Activated naive CD4-positive, alpha-beta T cell treated with Interleukin-2 at 50 U/mL for 16 hours (primary cell): ENCODE measurements around the gene MATK.
"Not testable (repeated sequence)": the region's sequence is repeated elsewhere in the genome, so short reads cannot be mapped to it uniquely, and the experiment has no call there.

Experiments used
- DNase-seq: peaks from one replicate; pipeline ENCODE4 v3.0.0-alpha.2; 2020

Gene MATK

GRCh38 chr19:3816148-3816547 lies 30.0 kb upstream of the MATK start:
- not testable (repeated sequence) for DNase-seq

GRCh38 chr19:3814648-3815047 lies 28.5 kb upstream of the MATK start:
- no peak for DNase-seq

DNA sequence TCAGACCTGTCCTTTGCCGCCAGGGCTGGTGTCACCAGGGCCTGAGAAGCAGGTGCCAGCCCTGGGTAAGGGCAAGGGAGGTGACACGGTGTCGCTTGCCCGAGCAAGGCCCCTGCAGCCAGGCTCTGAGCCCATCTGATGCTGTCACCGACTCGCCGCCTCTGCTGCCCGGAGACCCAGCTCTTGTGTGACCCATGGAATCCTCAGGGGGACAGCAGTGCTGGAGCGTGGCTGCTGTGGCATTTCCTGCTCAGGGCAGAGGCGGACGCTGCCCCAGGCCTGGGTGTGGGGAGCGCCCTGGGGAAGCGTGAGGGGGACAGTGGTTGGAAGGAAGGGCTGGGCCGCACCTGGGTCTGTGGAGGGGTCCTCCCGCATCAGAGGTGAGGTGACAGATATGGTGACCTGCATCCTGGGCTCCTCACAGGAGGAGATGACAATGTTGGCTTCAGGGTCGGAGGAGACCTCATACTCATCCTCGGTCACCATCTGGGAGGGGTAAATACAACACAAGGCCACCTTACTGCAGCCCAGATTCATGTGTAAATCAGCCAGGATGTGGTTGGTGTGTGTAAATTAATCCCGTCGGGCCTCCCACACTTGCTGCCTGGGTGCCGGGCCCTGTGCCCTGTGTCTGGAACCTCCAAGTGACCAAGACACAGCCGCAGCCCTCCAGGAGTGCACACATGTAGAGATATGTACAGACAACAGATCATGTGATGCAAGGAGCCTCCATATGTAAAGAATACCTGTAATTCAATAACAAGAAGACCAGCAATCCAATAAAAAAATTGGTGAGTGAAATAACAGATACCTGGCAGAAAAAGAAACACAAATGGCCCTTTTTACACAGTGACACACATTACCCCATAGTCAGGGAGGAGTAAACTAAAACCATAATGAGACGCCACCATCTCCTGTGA lies 27.6 kb upstream of the MATK start:
- no peak for DNase-seq

DNA sequence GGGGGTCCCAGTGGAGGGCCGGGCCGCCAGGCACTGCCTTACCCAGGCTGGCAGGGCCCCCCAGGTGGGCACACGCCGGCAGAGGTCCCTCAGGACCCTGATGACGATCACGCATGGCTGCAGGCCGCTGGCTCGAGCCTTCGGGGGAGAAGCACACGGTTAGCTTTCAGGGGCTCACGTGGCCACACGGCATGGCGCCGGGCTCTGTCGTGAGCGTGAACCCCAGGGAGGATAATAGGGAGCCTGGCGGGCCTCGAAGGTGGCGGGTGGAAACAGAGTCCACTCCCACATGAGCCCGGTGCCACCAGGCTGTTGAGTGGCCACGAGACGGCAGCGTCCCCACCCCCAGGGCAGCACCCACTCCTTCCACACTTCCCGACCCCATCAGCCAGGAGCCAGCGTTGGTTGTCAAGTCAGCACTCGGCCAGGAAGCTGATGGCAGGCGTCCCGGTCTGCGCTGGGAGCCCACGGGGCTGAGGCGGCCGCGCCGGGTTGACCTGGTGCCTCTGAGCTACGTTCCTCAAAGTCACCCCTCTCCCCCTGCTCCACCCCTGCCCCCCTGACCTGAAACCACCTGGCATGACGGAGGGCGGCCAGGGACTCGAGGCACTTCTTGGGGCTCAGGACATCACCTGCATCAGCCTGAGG lies 24.7 kb upstream of the MATK start:
- no peak for DNase-seq

- no peak for DNase-seq
These were observed 23.9 kb upstream of the MATK start for GRCh38 chr19:3809881-3810707.

DNA sequence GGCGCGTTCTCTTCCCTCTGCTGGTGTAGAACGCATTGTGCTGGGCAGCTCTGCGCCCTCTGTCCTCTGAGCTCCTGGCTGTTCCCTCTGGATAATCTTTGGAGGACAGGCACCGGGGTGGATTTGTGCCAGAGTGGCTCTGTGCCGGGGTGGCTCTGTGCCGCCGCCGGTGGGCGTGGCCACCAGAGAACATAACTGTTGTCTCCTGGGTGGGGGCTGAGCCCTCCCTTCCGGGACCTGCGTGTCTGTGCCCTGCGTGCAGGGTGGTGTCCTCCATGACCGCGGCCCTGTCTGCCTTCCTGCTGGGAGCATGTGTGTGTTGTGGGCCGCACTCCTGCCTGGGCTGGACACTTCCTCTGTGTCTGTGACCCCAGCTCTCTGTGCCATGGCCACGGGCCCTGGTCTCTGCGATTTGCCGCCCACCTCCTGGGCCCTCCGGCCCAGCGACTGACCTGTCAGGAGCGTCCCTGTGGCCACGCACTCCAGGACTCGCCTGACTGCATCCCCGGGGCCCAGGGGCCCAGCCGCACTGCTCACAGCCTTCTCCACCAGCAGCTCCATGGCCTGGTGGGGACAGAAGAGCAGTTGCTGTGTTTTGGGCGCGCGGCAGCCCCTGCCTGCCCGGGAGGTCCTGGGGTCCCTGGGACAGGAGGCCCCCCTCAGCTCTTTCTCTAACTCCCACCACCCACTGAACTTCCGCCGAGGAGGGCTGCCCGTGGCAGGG lies 22.4 kb upstream of the MATK start:
- DNase-seq: no peak

- DNase-seq: no peak
These were observed 21.6 kb upstream of the MATK start for GRCh38 chr19:3807574-3808354.

- DNase-seq: no peak
These were observed 20.9 kb upstream of the MATK start for GRCh38 chr19:3807131-3807480.

DNA sequence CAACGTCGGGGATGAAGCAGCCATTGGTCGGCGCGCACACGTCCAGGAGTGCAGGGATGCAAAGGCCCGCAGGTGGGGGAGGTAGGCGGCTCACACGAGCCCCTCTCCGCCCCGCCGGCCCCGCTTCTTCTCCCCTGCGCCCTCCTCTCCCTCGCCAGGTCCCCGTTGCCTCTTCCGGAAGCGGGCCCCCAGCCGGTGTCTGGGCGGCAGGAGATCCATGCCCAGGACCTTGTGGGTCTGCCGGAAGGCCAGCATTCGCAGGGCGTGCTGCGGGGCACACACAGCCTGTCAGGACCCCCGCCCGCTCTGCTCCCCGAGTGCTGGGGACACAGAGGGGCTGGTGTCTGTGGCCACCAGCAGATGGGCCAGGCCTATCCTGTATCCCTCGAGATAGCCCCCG lies 19.7 kb upstream of the MATK start:
- DNase-seq: no peak

GRCh38 chr19:3804429-3804828 lies 18.2 kb upstream of the MATK start:
- DNase-seq: no peak

DNA sequence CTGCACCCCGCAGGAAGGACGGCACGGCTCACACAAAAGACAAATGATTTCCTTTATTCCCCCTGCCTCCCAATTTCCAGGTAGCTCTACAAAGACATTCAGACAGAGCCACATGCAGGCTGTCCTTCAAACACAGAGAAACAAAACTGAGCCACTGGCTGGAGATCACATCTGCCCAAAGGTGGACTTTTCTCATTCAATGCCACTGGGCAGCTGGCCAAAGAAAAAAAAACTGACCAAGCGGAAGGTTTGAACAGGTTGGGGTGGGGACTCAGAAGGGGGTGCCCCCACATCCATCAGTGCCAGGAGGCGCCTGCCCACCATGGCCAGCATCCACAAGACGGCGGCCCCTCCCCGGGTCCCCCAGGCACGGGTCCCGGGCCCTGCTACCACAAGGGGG lies 17.8 kb upstream of the MATK start:
- no peak for DNase-seq

GRCh38 chr19:3803114-3803888 lies 17.1 kb upstream of the MATK start:
- DNase-seq: no peak

GRCh38 chr19:3801412-3802096 lies 15.4 kb upstream of the MATK start:
- peak; percentile 62 for DNase-seq

DNA sequence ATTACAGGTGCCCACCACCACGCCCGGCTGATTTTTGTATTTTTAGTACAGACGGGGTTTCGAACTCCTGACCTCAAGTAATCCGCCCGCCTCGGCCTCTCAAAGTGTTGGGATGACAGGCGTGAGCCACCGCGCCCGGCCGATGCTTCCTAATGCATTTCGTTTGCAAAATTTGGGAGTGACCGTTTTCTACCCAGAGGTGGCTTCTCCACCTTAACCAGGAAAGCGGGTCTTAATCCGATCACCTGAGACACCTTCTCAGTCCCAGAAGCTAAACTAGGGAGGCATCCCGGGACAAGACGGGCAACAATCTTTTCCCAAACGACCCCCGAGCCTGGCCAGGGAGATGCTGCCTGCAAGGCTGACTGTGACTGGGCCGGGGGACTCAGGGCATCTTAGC lies 14.8 kb upstream of the MATK start:
- DNase-seq: no peak

DNA sequence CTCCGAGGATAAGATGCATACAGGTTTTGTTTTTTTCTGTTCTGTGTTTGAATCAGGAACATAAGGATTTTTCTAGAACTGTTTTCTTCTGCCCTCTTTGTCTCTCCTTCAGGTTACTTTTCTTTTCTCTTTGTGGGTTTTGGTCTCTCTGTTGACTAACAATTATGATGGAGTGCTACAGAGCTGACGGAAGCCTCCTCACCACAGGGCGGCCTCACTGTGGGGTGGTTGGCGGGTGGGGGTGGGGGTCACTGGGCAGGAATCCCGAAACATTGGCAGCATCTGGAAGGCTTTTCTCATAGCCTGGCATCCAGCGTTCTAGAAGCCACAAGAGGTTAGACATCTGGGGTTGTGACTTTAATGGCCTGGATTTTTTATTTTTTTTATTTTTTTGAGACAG lies 12.0 kb upstream of the MATK start:
- peak; percentile 33 for DNase-seq

- no peak for DNase-seq
These were observed 10.2 kb upstream of the MATK start for GRCh38 chr19:3796358-3796757.

DNA sequence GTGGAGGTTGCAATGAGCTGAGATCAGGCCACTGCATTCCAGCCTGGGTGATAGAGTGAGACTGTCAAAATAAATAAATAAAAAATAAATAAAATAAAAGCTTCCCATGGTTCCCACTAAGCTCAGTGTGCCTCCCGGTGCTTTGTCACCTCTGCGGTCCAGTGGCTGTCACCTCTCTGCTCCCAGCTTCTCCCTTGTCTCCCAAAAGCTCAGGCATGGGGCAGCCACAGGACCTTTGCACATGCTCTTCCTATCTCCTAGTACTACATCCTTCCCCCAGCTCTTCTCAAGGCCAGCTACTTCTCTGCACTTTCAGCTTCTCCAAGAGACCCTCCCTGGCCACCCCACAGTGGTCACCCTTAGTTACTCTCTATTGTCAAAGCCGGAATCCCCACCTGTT lies 7.6 kb upstream of the MATK start:
- no peak for DNase-seq

DNA sequence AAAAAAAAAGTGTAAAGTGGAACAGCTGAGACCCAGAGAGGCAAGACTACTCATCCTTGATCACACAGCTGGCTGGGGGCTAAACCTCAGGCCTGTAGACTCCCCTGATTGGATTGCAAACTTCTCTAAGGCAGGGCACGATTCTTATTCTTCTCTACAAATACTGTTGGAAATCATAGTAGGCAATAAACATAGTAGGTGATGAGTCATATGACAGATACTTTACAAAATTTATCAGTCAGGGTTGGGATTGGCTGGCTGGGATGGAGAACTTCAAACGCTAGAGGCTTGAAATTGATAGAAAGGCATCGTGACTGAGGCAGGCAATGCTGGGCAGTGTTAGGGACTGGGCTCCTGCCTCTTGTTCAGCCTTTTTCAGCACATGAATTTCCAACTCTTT lies 5.9 kb upstream of the MATK start:
- DNase-seq: no peak

DNA sequence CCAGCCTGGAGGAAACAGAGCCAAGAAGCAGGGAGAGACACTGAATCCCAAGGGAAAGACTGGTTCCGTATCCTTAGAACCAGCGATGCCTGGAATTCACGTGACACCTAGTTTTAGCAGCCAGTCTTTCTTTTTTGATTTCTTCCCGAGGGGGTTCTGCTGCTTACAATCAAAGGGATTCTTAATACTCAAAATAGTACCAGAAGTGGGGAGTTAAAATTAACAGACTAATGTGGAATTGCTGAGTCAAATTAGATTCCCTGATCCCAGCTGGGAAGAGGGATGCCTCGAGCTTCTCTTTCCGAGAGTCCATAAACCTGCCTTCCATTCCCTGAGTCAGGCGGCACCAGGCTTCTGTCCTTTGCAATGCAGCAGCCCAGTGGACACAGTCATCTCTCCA lies 4.8 kb upstream of the MATK start:
- no peak for DNase-seq

GRCh38 chr19:3790209-3790734 lies 4.1 kb upstream of the MATK start:
- no peak for DNase-seq
